Measurements from ENCODE around the gene PIGB.
A peak's percentile ranks its signal among the peaks of the same experiment; 100 is the strongest.

PIGB gene

GRCh38 chr15:55344206-55344605, 25.2 kb downstream of the PIGB start:
- TF ChIP-seq CTCF (IDR thresholded peaks at IDR 0.05; ENCODE audit: unreplicated experiment in 3 of 3), result no peak
- no peaks in the 10 kb centered on the region for H3K27me3 Mint-ChIP-seq (ENCODE audit: low read depth)
- H3K4me3 Mint-ChIP-seq, result no peak overlapping the region
- peak overlapping the region; percentile 28 to 72 (median 71) for H3K27ac Mint-ChIP-seq
- no peaks in the 10 kb centered on the region for H3K4me1 Mint-ChIP-seq
- no peaks in the 10 kb centered on the region for H3K9me3 Mint-ChIP-seq
- peaks cover 17% of the 10 kb centered on the region for H3K36me3 Mint-ChIP-seq (ENCODE audit: low read depth)

GRCh38 chr15:55348281-55348778, 29.3 kb downstream of the PIGB start:
- no peaks in the 10 kb centered on the region for H3K4me1 Mint-ChIP-seq

GRCh38 chr15:55349282-55349681, 30.3 kb downstream of the PIGB start:
- TF ChIP-seq CTCF (IDR thresholded peaks at IDR 0.05; ENCODE audit: unreplicated experiment in 3 of 3), result no peak
- no peak overlapping the region for H3K4me3 Mint-ChIP-seq
- no peaks in the 10 kb centered on the region for H3K27me3 Mint-ChIP-seq (ENCODE audit: low read depth)
- H3K36me3 Mint-ChIP-seq (ENCODE audit: low read depth), result peaks cover 26% of the 10 kb centered on the region
- H3K9me3 Mint-ChIP-seq, result no peaks in the 10 kb centered on the region
- no peak overlapping the region for H3K27ac Mint-ChIP-seq
- H3K4me1 Mint-ChIP-seq, result no peaks in the 10 kb centered on the region

More at GRCh38 chr15:55348281-55348778, 29.3 kb downstream of the PIGB start:
- H3K4me3 Mint-ChIP-seq, result no peak overlapping the region
- H3K27ac Mint-ChIP-seq, result no peak overlapping the region
- TF ChIP-seq CTCF (IDR thresholded peaks at IDR 0.05; ENCODE audit: unreplicated experiment in 3 of 3), result no peak
- H3K27me3 Mint-ChIP-seq (ENCODE audit: low read depth), result no peaks in the 10 kb centered on the region
- peaks cover 28% of the 10 kb centered on the region for H3K36me3 Mint-ChIP-seq (ENCODE audit: low read depth)
- H3K9me3 Mint-ChIP-seq, result no peaks in the 10 kb centered on the region

- peak overlapping the region in 1 of 3 experiments; percentile 54 for H3K27ac Mint-ChIP-seq
- peaks cover 33% of the 10 kb centered on the region for H3K36me3 Mint-ChIP-seq (ENCODE audit: low read depth)
- no peaks in the 10 kb centered on the region for H3K4me1 Mint-ChIP-seq
- H3K4me3 Mint-ChIP-seq, result no peak overlapping the region
- H3K27me3 Mint-ChIP-seq (ENCODE audit: low read depth), result no peaks in the 10 kb centered on the region
- no peak for TF ChIP-seq CTCF (IDR thresholded peaks at IDR 0.05; ENCODE audit: unreplicated experiment in 3 of 3)
- no peaks in the 10 kb centered on the region for H3K9me3 Mint-ChIP-seq
Observed at GRCh38 chr15:55353025-55353424, 34.0 kb downstream of the PIGB start.

GRCh38 chr15:55356985-55357585, 38.1 kb downstream of the PIGB start:
- no peak overlapping the region for H3K4me3 Mint-ChIP-seq
- H3K9me3 Mint-ChIP-seq, result no peaks in the 10 kb centered on the region
- H3K4me1 Mint-ChIP-seq, result no peaks in the 10 kb centered on the region
- H3K27ac Mint-ChIP-seq, result no peak overlapping the region
- TF ChIP-seq CTCF (IDR thresholded peaks at IDR 0.05; ENCODE audit: unreplicated experiment in 3 of 3), result no peak
- H3K36me3 Mint-ChIP-seq (ENCODE audit: low read depth), result peaks cover 20% of the 10 kb centered on the region
- no peaks in the 10 kb centered on the region for H3K27me3 Mint-ChIP-seq (ENCODE audit: low read depth)

- H3K4me1 Mint-ChIP-seq, result no peaks in the 10 kb centered on the region
- no peaks in the 10 kb centered on the region for H3K9me3 Mint-ChIP-seq
- no peak for TF ChIP-seq CTCF (IDR thresholded peaks at IDR 0.05; ENCODE audit: unreplicated experiment in 3 of 3)
- H3K27ac Mint-ChIP-seq, result no peak overlapping the region
- peaks cover 24% of the 10 kb centered on the region for H3K36me3 Mint-ChIP-seq (ENCODE audit: low read depth)
- H3K27me3 Mint-ChIP-seq (ENCODE audit: low read depth), result no peaks in the 10 kb centered on the region
- no peak overlapping the region for H3K4me3 Mint-ChIP-seq
Observed at GRCh38 chr15:55357774-55358173, 38.8 kb downstream of the PIGB start.
